CD4-positive, alpha-beta T cell treated with Interleukin-4 for 1 hour (primary cell): ENCODE measurements around the gene ZNF783.
"Not testable (repeated sequence)": the region's sequence is repeated elsewhere in the genome, so short reads cannot be mapped to it uniquely, and the experiment has no call there.

ENCODE experiments used
- DNase-seq, 2 donors: peaks; one replicate each; pipeline ENCODE4 v3.0.0-alpha.2; 2020 to 2022

The ZNF783 gene

DNA sequence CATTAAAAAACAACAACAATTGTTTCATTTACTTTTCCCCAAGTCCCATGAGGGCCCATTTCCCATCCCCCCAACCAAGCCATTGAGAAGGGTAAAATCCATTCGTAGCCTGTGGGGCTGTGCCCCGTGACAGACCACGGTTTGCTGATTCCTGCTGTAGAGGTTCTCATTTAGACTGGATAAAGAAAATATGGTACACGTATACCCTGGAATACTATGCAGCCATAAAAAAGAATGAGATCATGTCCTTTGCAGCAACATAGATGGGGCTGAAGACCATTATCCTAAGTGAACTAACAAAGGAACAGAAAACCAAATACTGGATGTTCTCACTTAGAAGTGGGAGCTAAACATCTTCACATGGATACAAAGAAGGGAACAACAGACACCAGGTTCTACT, 44.9 kb downstream of the ZNF783 start:
- DNase-seq: no peak

DNA sequence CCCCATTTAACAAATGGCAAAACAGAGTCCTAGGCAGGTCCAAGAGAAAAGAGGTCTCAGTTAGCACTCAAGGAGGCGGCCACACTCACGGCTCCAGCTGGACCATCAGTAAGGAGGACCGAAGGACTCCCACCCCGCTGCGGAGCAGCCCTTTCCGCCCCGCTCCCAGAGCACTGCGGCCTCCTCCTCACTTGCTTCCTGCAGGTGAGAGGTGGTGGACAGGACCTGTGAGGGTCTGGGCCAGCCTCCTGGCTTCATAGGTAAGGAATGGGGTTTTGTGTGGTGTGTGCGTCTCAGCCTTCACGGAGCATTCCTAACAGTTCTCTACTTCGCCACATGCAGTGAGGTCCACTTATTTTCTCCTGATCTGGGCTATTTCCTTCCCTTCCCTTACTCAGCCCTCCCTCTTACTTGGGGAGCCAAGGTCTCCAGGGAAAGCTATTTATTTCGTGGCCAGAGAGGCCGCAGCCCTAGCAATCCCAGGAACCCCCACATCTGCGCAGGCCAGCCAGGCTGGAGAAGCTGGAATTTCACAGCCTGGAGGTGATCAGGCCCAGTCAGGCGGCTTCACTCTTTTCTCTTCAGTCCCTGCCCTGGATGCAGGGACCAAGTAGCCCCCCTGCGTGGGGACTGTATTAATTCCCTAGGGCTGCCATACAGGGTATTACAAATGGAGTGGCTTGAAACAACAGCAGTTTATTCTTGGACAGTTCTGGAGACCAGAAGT, 45.9 kb downstream of the ZNF783 start:
- DNase-seq: no peak

DNA sequence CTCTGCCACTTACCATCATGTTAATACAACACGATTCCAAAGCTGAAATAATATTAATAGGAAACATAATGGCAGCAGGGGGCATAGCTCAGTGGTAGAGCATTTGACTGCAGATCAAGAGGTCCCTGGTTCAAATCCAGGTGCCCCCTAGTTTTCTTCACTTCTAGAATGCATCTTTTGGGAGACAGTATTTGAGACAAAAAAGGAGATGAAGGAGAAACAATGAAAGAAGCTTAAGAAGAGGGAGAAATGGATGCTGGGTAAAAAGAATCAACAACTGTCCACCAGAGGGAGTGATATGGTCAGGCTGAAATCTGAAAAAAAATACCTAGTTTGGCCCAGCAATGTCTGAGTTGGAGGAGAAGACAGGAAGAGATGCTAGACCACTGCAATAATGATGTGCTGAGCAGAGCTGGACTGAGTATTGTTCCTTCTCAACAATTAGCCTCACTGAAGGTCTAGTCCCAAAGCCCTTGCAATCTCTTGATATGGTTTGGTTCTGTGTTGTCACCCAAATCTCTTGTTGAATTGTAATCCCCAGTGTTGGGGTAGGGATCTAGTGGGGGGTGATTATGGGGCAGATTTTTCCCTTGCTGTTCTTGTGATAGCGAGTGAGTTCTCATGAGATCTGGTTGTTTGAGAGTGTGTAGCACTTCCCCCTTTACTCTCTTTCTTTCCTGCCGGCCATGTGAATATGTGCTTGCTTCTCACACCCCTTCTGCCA, 48.3 kb downstream of the ZNF783 start:
- peak in 1 of 2 donors; percentile 44 for DNase-seq

DNA sequence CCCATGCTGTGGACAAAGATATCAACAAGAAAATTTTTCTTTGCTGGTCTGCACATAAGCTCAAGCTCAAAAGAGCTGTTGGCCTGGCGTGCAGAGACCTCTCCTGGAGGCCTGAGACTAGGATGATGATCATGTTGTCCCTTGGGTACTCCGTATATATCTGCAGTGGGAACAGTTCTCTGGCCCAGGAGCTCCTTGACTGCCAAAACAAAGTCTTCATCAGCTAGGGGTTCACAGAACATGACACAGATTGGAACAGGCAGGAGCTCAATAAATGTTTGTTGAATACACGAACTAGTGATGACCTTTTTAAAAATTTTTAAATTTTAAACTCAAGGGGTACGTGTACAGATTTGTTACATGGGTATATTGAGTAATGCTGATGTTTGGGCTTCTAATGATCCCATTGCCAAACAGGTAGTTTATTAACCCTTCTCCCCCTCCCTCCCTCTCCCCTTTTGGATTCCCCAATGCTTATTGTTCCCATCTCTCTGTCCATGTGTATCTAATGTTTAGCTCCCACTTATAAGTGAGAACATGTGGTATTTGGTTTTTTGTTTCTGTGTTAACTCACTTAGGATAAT, 49.1 kb downstream of the ZNF783 start:
- no peak for DNase-seq

DNA sequence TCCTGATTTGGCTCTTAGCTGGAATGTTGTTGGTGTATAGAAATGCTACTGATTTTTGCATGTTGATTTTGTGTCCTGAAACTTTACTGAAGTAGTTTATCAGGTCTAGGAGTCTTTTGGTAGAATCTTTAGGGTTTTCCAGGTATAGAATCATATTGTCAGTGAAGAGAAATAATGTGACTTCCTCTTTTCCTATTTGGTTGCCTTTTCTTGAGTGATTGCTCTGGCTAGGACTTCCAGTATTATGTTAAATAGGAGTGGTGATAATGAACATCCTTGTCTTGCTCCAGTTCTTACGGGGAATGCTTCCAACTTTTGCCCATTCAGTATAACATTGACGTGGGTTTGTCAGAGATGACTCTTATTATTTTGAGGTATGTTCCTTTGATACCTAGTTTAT, 52.0 kb downstream of the ZNF783 start:
- no peak for DNase-seq

DNA sequence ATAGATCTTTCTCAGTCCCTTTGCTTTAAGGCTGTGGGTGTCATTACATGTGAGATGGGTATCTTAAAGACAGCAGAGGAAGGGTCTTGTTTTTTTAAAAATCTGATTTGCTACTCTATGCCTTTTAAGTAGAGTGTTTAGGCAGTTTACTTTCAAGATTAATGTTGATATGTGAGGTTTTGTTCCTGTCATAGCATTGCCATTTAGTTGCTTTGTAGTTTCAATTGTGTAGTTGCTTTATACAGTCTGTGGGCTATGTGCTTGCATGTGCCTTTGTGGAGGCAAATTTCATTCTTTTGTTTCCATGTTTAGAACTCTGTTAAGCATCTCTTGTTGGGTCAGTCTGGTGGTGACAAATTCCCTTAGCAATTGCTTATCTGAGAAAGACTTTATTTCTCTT, 54.6 kb downstream of the ZNF783 start:
- no peak for DNase-seq

DNA sequence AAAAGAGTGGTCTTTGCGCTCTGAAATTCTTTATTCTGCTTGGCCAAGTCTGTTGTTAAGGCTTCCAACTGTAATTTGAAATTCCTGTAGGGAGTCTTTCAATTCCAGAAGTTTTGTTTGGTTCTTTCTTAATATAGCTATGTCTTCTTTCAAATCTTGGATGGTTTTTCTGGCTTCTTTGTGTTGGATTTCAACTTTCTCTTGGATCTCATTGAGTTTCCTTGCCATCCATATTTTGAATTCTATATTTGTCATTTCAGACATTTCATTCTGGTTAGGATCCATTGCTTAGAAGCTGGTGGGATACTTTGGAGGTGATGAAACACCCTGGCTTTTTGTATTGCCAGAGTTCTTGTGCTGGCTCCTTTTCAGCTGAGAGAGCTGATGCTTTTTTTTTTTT, 55.5 kb downstream of the ZNF783 start:
- DNase-seq: no peak

DNA sequence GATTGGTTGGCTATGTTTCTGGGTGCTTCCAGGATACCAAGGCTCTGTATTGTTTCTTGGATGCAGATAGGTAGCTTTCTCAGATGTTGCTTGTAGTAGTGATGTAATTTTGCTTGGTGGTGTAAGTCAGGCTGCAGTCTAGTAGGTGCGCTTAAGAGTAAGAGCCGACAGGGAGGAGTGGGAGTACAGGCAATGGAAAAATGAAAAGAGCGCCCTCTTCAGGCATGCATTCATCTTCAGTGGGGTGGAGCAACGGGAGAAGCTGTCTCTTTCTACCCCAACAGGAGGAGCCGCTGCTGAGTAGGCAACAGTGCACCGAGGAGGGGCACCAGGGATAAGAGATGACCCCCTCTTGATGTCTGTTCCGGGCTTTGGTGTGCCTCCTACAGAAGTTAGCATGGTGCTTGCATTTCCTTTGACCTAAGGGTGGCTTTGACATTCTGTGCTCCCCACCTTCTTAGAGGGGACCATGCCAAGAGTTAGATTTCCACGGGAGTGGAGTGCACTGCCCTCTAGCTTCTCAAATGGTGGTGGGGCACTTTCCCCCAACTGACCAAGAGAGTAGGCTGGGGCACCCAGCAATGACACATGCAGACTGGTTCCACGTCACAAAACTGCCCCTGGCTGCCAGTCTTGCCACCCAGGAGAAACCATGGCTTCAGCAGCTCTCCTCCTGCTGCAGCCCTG, 56.1 kb downstream of the ZNF783 start:
- DNase-seq: no peak

DNA sequence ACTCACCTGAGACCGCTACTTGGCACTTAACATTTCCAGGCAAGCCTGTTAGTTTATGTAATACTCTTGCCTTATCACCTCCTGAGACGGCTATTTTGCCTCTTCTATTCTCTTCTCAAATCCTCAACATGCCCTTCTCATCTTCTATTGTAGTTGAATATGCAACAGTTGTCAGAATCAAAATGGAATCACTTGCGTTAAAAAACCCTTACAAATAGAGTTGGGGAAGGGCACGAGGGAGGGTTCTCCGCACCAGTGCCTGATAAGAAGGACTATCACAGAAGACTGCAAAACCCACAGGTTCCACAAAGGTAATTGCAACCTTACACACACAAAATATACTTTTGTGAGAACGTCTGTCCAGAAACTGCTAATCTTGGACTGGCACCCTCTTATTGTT, 57.4 kb downstream of the ZNF783 start:
- DNase-seq: no peak

DNA sequence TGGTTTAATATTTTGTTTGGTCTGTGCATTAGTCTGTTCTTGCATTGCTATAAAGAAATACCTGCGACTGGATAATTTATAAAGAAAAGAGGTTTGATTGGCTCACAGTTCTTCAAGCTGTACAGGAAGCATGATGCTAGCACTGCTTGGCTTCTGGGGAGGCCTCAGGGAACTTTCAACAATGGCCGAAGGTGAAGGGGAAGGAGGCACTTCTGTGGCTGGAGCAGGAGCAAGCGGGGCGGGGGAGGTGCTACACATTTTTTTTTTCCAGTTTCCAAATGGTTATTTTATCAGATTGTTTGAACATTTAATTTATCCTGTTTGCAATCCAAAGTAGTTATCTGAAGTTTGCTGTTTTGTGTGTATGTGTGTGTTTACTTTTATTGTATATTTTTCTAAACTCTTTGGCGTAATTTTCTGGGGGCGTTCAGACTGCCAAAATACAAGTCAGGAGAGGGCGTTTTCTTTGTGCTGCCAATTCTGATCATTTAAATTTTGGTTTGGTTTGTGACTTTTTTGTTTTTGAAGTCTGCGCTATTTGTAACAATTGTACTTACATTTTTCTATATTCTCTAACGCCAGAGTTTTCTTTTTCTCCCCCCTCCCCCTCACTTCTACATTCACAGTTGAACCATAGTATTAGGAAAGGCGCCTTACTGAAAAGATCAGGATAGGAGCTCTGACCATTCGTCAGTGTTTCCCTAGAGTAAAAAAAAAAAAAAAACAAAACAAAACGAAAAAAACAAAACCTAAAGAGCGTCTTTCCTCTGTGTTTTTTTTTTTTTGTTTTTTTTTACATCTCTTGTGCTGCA, 58.5 kb downstream of the ZNF783 start:
- no peak for DNase-seq

DNA sequence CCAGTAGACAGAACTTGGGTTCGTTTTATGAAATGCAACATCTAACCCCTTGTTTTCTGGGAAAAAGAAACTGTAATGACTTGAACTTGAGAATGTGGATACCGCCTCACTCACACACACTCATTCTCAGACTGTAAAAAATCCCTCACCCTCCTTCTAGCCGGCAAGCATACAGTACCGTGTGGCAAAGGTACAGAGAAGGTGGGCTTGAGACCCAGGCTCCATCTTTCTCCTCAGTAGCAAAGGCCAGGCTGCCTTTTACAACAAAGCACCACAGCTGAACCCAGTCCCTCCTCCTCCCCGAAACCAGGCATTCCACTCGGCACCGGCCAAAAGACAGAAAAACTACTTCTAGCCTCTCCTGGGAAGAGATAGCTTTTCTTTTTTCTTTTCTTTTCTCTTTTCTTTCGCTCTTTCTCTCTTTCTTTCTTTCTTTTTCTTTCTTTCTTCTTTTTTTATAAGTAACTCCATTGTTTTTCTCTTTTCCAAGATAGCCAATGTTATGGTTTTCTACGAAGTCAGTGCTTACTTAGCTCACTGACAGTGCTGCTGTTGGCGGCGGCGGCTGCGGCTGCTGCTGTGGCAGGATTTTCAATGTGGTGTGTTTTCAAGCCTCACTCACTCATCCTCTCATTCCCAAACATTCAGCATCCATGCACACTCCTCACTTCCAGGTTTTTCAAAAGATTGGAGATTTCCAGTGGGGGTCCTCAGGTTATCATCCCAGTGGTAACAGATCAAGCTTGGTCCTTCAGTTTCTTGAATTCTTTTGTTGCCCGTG, 59.3 kb downstream of the ZNF783 start:
- DNase-seq: not testable (repeated sequence)

DNA sequence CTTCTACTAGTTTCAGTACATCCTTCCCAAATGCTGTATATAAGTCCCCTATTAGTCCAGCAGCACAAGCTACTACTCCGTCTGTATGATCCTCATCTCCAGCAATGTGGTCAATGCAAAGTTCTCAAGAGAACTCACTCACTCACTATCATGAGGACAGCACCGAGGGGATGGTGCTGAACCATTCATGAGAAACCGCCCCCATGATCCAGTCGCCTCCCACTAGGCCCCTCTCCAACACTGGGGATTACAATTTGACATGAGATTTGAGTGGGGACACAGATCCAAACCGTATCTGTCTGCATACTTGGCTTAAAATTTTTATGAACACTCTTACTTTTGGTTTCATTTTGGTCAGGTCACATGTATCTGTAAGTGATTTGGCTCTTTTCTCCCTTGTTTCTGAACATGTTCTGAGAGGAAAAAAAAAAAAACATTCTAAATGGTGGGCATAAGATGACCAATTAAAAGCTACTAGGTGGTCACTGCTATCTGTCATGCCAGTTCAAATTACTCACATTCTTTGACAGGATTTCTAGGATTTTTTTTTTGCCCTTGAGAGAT, 60.1 kb downstream of the ZNF783 start:
- DNase-seq: peak in 1 of 2 donors; percentile 7

DNA sequence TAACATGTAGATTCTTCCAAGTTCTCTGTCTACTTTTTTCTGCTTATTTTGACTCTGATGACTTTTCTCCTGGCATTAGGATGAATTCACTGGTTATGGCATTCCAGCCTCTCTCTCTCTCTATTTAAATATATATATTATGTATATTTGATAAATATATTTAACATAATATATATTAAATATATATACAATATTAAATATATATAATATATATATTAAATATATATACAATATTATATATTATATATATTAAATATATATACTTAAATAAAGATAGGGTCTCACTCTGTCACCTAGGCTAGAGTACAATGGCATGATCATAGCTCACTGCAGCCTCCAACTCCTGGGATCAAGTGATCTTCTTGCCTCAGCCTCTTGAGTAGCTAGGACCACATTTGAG, 60.7 kb downstream of the ZNF783 start:
- no peak for DNase-seq

DNA sequence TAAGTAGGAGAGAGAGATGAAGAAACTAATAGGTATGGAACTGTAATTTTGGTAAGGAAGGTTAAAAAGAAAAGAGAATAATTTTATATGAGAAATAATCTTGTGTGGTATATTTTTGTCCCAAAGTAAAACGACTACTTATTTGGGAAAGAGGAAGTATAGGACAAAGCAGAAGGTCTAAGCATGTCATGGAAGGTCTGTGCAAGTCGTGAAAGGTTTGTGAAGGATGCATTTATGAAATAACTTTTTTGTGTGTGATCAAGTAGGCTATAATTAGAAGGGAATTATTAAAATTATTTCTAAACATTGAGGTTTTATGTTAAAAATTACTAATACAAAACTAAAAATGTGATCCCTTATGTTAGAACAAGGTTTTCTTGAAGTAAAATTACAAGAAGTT, 63.3 kb downstream of the ZNF783 start:
- no peak for DNase-seq

DNA sequence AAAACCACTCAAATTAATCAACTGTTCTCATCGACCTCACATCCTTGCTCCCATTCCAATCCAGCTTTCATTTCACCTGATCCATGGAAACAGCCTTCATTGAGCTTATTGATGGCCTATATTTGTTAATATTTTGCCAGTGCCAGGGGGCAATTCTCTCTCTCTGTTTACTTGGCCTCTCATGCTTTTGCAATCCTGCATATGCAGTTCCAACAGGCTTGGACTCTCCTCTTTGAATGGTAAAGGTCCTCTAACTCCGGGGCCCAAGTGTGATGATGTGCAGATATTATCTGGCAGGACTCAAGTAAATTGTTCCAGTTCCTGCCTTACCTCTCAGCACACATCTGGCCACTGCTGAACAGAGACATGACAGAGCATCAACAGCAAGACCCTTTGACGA, 67.3 kb downstream of the ZNF783 start:
- no peak for DNase-seq

DNA sequence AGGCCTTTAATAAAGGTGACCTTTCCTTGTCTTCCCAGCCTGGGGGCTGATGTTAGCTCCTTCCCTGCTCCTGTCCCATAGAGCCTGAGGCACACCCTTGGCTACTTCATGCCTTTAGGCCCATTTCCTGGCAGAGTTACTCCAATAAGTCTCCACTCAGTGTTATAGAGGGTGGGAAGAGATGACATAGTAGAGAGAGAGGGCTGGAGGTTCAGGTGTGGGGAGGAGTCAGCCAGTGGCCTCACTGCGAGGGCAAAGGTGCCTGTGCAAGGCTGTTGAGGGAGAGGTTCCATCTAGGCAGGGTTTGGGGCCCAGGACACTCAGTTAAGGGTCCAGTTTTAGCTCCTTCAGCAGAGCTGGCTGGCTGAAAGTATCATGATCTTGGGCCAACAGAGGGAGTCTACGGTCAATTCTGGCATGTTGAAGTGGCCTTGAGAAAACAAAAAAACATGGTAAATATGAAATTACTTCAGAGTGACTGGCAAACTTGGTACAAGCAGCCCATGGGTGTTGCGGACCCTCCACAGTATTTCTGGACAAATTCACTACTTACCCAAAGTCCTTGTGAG, 67.9 kb downstream of the ZNF783 start:
- DNase-seq: no peak

DNA sequence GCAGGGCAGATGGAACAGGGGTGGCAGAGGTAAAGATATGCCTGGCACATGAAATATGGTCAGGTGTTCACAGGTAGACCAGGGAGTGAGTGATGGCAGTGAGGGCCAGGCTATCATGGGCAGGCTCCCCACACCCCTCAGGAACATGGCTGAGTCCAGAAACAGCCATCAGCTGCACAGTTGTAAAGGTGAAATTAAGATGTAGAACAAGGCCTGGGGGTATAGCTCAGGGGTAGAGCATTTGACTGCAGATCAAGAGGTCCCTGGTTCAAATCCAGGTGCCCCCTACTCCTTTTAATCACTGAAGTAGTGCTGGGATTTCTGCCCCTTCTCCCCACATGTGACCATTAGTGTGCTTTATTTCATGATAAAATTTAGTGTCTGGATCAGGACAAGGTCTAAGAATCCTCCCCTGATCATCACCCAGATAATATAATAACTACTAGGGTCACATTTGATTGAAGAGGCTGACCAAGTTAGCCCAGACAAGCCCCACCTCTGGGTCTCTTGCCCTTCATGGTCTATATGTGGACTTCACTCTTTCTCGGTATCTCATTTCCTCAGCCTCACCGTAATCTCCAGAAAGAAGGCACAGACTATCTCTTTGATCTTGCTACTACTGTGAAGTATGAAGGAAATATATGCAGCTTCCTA, 69.0 kb downstream of the ZNF783 start:
- no peak for DNase-seq

DNA sequence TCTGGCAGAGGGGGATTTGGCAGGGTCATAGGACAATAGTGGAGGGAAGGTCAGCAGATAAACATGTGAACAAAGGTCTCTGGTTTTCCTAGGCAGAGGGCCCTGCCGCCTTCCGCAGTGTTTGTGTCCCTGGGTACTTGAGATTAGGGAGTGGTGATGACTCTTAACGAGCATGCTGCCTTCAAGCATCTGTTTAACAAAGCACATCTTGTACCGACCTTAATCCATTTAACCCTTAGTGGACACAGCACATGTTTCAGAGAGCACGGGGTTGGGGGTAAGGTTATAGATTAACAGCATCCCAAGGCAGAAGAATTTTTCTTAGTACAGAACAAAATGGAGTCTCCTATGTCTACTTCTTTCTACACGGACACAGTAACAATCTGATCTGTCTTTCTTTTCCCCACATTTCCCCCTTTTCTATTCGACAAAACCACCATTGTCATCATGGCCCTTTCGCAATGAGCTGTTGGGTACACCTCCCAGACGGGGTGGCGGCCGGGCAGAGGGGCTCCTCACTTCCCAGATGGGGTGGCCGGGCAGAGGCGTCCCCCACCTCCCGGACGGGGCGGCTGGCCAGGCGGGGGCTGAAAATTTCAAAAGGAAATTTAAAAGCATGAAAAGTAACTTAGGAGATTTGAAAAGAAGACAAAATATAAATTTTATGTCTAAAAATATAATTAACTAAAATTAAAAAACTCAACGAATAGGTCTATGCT, 70.8 kb downstream of the ZNF783 start:
- not testable (repeated sequence) for DNase-seq

DNA sequence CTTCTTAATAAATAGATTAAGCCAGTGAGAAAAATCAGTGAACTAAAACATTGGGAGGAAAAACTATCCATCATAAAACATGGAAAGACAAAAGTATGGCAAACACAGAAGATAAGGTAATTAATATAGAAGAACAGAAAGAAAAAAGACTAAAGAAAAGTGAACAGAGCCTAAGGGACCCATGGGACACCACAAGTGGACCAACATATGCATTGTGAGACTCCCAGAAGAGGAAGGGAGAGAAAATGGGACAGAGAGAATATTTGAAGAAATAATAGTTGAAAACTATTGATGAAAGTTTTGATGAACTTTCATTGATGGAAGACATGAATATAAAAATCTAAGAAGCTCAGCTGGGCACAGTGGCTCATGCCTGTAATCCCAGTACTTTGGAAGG, 71.3 kb downstream of the ZNF783 start:
- DNase-seq: no peak

DNA sequence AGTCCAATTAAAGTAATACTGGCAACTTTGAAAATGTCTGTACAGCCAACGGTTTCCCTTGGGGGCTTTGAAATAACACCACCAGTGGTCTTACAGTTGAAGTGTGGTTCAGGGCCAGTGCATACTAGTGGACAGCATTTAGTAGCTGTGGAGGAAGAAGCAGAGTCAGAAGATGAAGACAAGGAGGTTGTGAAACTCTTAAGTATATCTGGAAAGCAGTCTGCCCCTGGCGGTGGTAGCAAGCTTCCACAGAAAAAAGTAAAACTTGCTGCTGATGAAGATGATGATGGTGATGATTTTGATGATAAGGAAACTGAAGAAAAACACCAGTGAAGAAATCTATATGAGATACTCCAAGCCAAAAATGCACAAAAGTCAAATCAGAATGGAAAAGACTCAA, 72.2 kb downstream of the ZNF783 start:
- no peak for DNase-seq
